Measurements from ENCODE around the gene SYT1.
A peak's percentile ranks its signal among the peaks of the same experiment; 100 is the strongest.

Gene SYT1

GRCh38 chr12:79063258-79063657 lies 198.7 kb downstream of the SYT1 start:
- peak; percentile 17 for DNase-seq

- DNase-seq, result no peak
Observed at GRCh38 chr12:79067977-79068376, 203.4 kb downstream of the SYT1 start.

GRCh38 chr12:79069009-79069408 lies 204.4 kb downstream of the SYT1 start:
- DNase-seq, result peak; percentile 16

- DNase-seq, result no peak
Observed at GRCh38 chr12:79071498-79071897, 206.9 kb downstream of the SYT1 start.

- no peak for DNase-seq
Observed at GRCh38 chr12:79073506-79073905, 208.9 kb downstream of the SYT1 start.

GRCh38 chr12:79082595-79082994 lies 218.0 kb downstream of the SYT1 start:
- no peak for DNase-seq

GRCh38 chr12:79083181-79083580 lies 218.6 kb downstream of the SYT1 start:
- DNase-seq, result peak; percentile 11

GRCh38 chr12:79085106-79085682 lies 220.6 kb downstream of the SYT1 start:
- no peak for DNase-seq

- DNase-seq, result no peak
Observed at GRCh38 chr12:79086541-79087296, 222.1 kb downstream of the SYT1 start.

- DNase-seq, result no peak
Observed at GRCh38 chr12:79098530-79098929, 234.0 kb downstream of the SYT1 start.

GRCh38 chr12:79108962-79109361 lies 244.4 kb downstream of the SYT1 start:
- DNase-seq, result no peak

GRCh38 chr12:79114896-79115295 lies 250.3 kb downstream of the SYT1 start:
- no peak for DNase-seq

GRCh38 chr12:79115743-79116142 lies 251.2 kb downstream of the SYT1 start:
- no peak for DNase-seq

GRCh38 chr12:79119796-79120195 lies 255.2 kb downstream of the SYT1 start:
- no peak for DNase-seq

- no peak for DNase-seq
Observed at GRCh38 chr12:79121486-79121885, 256.9 kb downstream of the SYT1 start.

- DNase-seq, result no peak
Observed at GRCh38 chr12:79124385-79124784, 259.8 kb downstream of the SYT1 start.

- DNase-seq, result no peak
Observed at GRCh38 chr12:79125358-79125757, 260.8 kb downstream of the SYT1 start.

- peak; percentile 88 for DNase-seq
Observed at GRCh38 chr12:79127271-79127751, 262.7 kb downstream of the SYT1 start.

- DNase-seq, result peak; percentile 18
Observed at GRCh38 chr12:79128956-79129355, 264.4 kb downstream of the SYT1 start.

- DNase-seq, result no peak
Observed at GRCh38 chr12:79138872-79139271, 274.3 kb downstream of the SYT1 start.

GRCh38 chr12:79140711-79141110 lies 276.1 kb downstream of the SYT1 start:
- DNase-seq, result no peak

GRCh38 chr12:79141776-79142175 lies 277.2 kb downstream of the SYT1 start:
- DNase-seq, result no peak

GRCh38 chr12:79143803-79144202 lies 279.2 kb downstream of the SYT1 start:
- no peak for DNase-seq

GRCh38 chr12:79151956-79152355 lies 287.4 kb downstream of the SYT1 start:
- no peak for DNase-seq

- DNase-seq, result peak; percentile 6
Observed at GRCh38 chr12:79155683-79156082, 291.1 kb downstream of the SYT1 start.

All from fibroblast of upper back skin (primary cell).